ENCODE measurements around the gene BLOC1S5. TPM values are rescaled to one million over a fixed set of nuclear protein-coding genes. Genes with fewer than 3 reads are reported as not detected.

BLOC1S5 gene
- total and polyA plus RNA-seq, 2 donors from 2014 or later = 20.2 to 27.6 TPM

GRCh38 chr6:8088886-8089285 lies 24.7 kb upstream of the BLOC1S5 start:
- intact Hi-C loops (cut with DNase I) = no loop called here
- no peak overlapping the region for H3K4me3 ChIP-seq (ENCODE audit: low read length in 3 of 3)
- H3K4me1 ChIP-seq (ENCODE audit: control insufficient read depth in 2 of 3, insufficient read depth in 2 of 3, low read depth in 1 of 3, low read length in 3 of 3) = peaks cover 0 to 7% (median 4%) of the 10 kb centered on the region in 3 donors
- FAIRE-seq = no peak
- no peak overlapping the region for H3K27ac ChIP-seq (ENCODE audit: low read depth in 2 of 2, low read length in 2 of 2)
- H3K36me3 ChIP-seq (ENCODE audit: control insufficient read depth in 2 of 3, insufficient read depth in 3 of 3, low read length in 3 of 3) = peaks cover 17 to 20% (median 19%) of the 10 kb centered on the region in 3 donors
- no peak for TF ChIP-seq CTCF (IDR thresholded peaks at IDR 0.05; ENCODE audit: borderline replicate concordance, extremely low read depth, insufficient read depth)
- no peak for DNase-seq
- no peaks in the 10 kb centered on the region for H3K27me3 ChIP-seq (ENCODE audit: control insufficient read depth, insufficient read depth, low read length)
- no peak overlapping the region for H3K9ac ChIP-seq (ENCODE audit: low read length in 3 of 3)
- no peaks in the 10 kb centered on the region for H3K9me3 ChIP-seq (ENCODE audit: control insufficient read depth in 2 of 3, insufficient read depth in 1 of 3, low read length in 3 of 3)

DNA sequence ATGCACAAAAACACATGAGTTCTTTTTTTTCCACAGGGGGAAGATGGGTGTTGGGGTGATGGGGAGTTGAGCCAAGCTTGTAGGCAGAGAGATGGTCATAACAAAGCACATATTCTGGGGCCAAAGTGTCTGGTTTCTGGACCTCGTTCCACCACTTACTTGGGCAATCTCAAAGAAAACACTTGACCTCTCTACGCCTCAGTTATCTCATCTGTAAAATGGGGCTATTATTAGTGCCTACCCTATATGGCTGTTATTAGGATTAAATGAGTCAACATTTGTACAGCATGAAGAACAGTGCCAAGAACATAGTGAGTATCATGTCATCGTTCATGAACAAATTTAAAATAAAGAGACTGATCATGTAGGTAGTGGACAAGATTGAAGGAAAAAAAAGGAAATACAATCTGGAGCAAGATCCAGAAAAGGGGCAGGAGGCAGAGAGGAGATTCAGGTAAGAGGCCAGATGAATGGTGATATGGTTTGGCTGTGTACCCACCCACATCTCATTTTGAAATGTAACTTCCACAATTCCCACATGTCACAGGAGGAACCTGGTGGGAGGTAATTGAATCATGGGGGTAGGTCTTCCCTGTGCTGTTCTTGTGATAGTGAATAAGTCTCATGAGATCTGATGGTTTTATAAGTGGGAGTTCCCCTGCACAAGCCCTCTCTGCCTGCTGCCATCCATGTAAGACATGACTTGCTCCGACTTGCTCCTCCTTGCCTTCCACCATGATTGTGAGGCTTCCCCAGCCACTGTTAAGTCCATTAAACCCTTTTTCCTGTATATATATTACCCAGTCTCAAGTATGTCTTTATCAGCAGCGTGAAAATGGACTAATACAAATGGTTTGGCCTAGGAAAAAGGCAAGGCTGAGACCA lies 23.9 kb upstream of the BLOC1S5 start:
- Histone ChIP-seq H3K36me3 (ENCODE audit: control insufficient read depth in 2 of 3, insufficient read depth in 3 of 3, low read length in 3 of 3) (peaks cover 17 to 20% (median 19%) of the 10 kb centered on the region in 3 donors), H3K9ac (ENCODE audit: low read length in 3 of 3) (no peak overlapping the region), H3K4me3 (ENCODE audit: low read length in 3 of 3) (no peak overlapping the region), H3K27me3 (ENCODE audit: control insufficient read depth, insufficient read depth, low read length) (no peaks in the 10 kb centered on the region), H3K9me3 (ENCODE audit: control insufficient read depth in 2 of 3, insufficient read depth in 1 of 3, low read length in 3 of 3) (no peaks in the 10 kb centered on the region), H3K4me1 (ENCODE audit: control insufficient read depth in 2 of 3, insufficient read depth in 2 of 3, low read depth in 1 of 3, low read length in 3 of 3) (peaks cover 0 to 14% (median 4%) of the 10 kb centered on the region in 3 donors), H3K27ac (ENCODE audit: low read depth in 2 of 2, low read length in 2 of 2) (no peak overlapping the region)
- TF ChIP-seq CTCF (IDR thresholded peaks at IDR 0.05; ENCODE audit: borderline replicate concordance, extremely low read depth, insufficient read depth) = no peak
- intact Hi-C loops (cut with DNase I) = no loop called here
- FAIRE-seq (no peak), DNase-seq (no peak)

DNA sequence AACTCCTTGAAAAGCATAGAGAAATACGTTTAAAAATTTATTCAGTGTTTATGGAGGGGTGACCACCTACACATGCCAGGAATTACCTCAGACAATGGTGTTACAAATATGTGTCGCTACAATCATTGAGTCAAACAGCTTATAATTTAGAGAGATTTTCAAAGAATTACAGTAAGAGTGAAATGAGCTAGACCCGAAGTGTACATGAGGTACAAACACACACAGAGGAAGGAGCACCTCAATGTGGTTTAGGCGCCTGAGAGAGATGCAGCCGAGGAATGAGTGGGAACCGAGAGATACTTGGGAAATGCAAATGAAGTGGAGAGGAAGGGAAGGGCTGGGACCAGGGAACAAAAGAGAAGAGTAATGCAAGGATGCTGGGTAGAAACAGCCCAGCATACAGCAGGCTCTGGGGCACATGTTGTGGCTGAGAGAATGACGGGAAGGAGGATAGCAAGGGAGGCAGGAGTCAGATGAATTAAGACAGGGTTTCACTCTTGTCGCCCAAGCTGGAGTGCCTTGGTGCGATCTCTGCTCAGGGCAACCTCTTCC lies 22.6 kb upstream of the BLOC1S5 start:
- DNase-seq (no peak), FAIRE-seq (no peak)
- peaks cover 0 to 18% (median 5%) of the 10 kb centered on the region in 3 donors for H3K4me1 ChIP-seq (ENCODE audit: control insufficient read depth in 2 of 3, insufficient read depth in 2 of 3, low read depth in 1 of 3, low read length in 3 of 3)
- peaks cover 16 to 20% (median 19%) of the 10 kb centered on the region in 3 donors for H3K36me3 ChIP-seq (ENCODE audit: control insufficient read depth in 2 of 3, insufficient read depth in 3 of 3, low read length in 3 of 3)
- intact Hi-C loops (cut with DNase I) = no loop called here
- H3K27me3 ChIP-seq (ENCODE audit: control insufficient read depth, insufficient read depth, low read length) = no peaks in the 10 kb centered on the region
- no peak overlapping the region for H3K4me3 ChIP-seq (ENCODE audit: low read length in 3 of 3)
- H3K9ac ChIP-seq (ENCODE audit: low read length in 3 of 3) = no peak overlapping the region
- H3K27ac ChIP-seq (ENCODE audit: low read depth in 2 of 2, low read length in 2 of 2) = no peak overlapping the region
- H3K9me3 ChIP-seq (ENCODE audit: control insufficient read depth in 2 of 3, insufficient read depth in 1 of 3, low read length in 3 of 3) = no peaks in the 10 kb centered on the region
- TF ChIP-seq CTCF (IDR thresholded peaks at IDR 0.05; ENCODE audit: borderline replicate concordance, extremely low read depth, insufficient read depth) = no peak

All from kidney (tissue), 14 donors.